IMR-90 (cell line): ENCODE measurements around the gene CALHM1.
"Not testable (repeated sequence)": the region's sequence is repeated elsewhere in the genome, so short reads cannot be mapped to it uniquely, and the experiment has no call there.

Source experiments
- CEBPB ChIP-seq: IDR thresholded peaks from 2 replicates; pipeline ENCODE4 v1.6.1; 2012; ENCODE audit warnings: low read depth, low read length, improper control_type of control experiment
- CTCF ChIP-seq: conservative IDR thresholded peaks from 2 replicates; pipeline ENCODE4 v1.5.1; 2012; ENCODE audit warnings: mild to moderate bottlenecking, low read depth, low read length, improper control_type of control experiment
- ELK1 ChIP-seq: fragments of 150-350 bp; IDR thresholded peaks from 2 replicates; pipeline ENCODE4 v1.6.1; 2016; ENCODE audit warnings: low read depth, mild to moderate bottlenecking, low read length, moderate library complexity, borderline replicate concordance
- NFE2L2 ChIP-seq: fragments of 150-350 bp; IDR thresholded peaks from 2 replicates; pipeline ENCODE4 v1.6.1; 2016; ENCODE audit warnings: low read depth, mild to moderate bottlenecking, low read length
- POLR2A ChIP-seq: IDR thresholded peaks from 2 replicates; pipeline ENCODE4 v1.6.1; 2012; ENCODE audit warnings: mild to moderate bottlenecking, low read depth, low read length
- RAD21 ChIP-seq: IDR thresholded peaks from 2 replicates; pipeline ENCODE4 v1.6.1; 2012; ENCODE audit warnings: low read length, improper control_type of control experiment
- SMC3 ChIP-seq: fragments of 150-350 bp; IDR thresholded peaks from 2 replicates; pipeline ENCODE4 v1.6.1; 2016; ENCODE audit warnings: low read depth, mild to moderate bottlenecking, antibody characterized with exemption, low read length, moderate library complexity

- TF ChIP-seq CTCF, POLR2A, CEBPB, ELK1, SMC3, RAD21, NFE2L2: not testable (repeated sequence)
Observed at GRCh38 chr10:103486635-103487409, 28.1 kb upstream of the CALHM1 start.
